UCSD-AML1 (cell line): Measurements from ENCODE around the gene JCAD.
A peak's percentile ranks its signal among the peaks of the same experiment; 100 is the strongest.
"Not testable (repeated sequence)": the region's sequence is repeated elsewhere in the genome, so short reads cannot be mapped to it uniquely, and the experiment has no call there.

Source experiments
- DNase-seq: peaks from one replicate; lab custom pipeline; 2025; ENCODE audit not compliant: unreplicated experiment; lab: John Stamatoyannopoulos, UW

The JCAD gene

GRCh38 chr10:30059209-30060107 lies at the start of gene JCAD:
Gene JCAD, minus strand, starts transcription at chr10:30059586. Its CDS starts 11,774 bp downstream, at chr10:30047812.
- DNase-seq: peak; percentile 72

GRCh38 chr10:30106987-30107386 lies 47.6 kb upstream of the JCAD start:
- no peak for DNase-seq

- DNase-seq: no peak
Observed at GRCh38 chr10:30103595-30104320, 44.4 kb upstream of the JCAD start.

- not testable (repeated sequence) for DNase-seq
Observed at GRCh38 chr10:30099706-30100105, 40.3 kb upstream of the JCAD start.

- DNase-seq: no peak
Observed at GRCh38 chr10:30099101-30099500, 39.7 kb upstream of the JCAD start.

- DNase-seq: no peak
Observed at GRCh38 chr10:30098629-30099028, 39.2 kb upstream of the JCAD start.

- DNase-seq: no peak
Observed at GRCh38 chr10:30096564-30096963, 37.2 kb upstream of the JCAD start.

GRCh38 chr10:30095631-30096422 lies 36.4 kb upstream of the JCAD start:
- DNase-seq: no peak

GRCh38 chr10:30094601-30095000 lies 35.2 kb upstream of the JCAD start:
- no peak for DNase-seq

- no peak for DNase-seq
Observed at GRCh38 chr10:30093303-30093950, 34.0 kb upstream of the JCAD start.

GRCh38 chr10:30092151-30092790 lies 32.9 kb upstream of the JCAD start:
- DNase-seq: peak; percentile 41

- no peak for DNase-seq
Observed at GRCh38 chr10:30091136-30091535, 31.8 kb upstream of the JCAD start.

- DNase-seq: no peak
Observed at GRCh38 chr10:30088178-30088577, 28.8 kb upstream of the JCAD start.

GRCh38 chr10:30083934-30084333 lies 24.5 kb upstream of the JCAD start:
- no peak for DNase-seq

GRCh38 chr10:30081182-30081581 lies 21.8 kb upstream of the JCAD start:
- DNase-seq: no peak

GRCh38 chr10:30080161-30080560 lies 20.8 kb upstream of the JCAD start:
- DNase-seq: no peak

GRCh38 chr10:30079408-30079807 lies 20.0 kb upstream of the JCAD start:
- no peak for DNase-seq

GRCh38 chr10:30075481-30075880 lies 16.1 kb upstream of the JCAD start:
- DNase-seq: no peak

- DNase-seq: no peak
Observed at GRCh38 chr10:30074933-30075332, 15.5 kb upstream of the JCAD start.

- no peak for DNase-seq
Observed at GRCh38 chr10:30074090-30074489, 14.7 kb upstream of the JCAD start.

GRCh38 chr10:30073767-30074060 lies 14.3 kb upstream of the JCAD start:
- DNase-seq: no peak
